ENCODE measurements around the gene ACVR1.

Gene ACVR1

GRCh38 chr2:157805519-157805918, 70.6 kb downstream of the ACVR1 start:
- no peaks in the 10 kb centered on the region for H3K9me3 ChIP-seq (ENCODE audit: control insufficient read depth, low read length)
- no peak overlapping the region for H3K4me3 ChIP-seq (ENCODE audit: insufficient read depth, low read depth, low read length)
- no peak overlapping the region for H3K27ac ChIP-seq (ENCODE audit: insufficient read depth, low read depth, low read length, poor library complexity, severe bottlenecking)
- H3K36me3 ChIP-seq (ENCODE audit: control insufficient read depth, insufficient read depth, low read length) = no peaks in the 10 kb centered on the region
- no peaks in the 10 kb centered on the region for H3K4me1 ChIP-seq (ENCODE audit: control insufficient read depth, insufficient read depth, low read length)
- no peaks in the 10 kb centered on the region for H3K27me3 ChIP-seq (ENCODE audit: control insufficient read depth, insufficient read depth, low read length, poor library complexity, severe bottlenecking)
- 93 to 96% methylated on average over 3 of the region's 3 CpGs for WGBS, 2 experiments

DNA sequence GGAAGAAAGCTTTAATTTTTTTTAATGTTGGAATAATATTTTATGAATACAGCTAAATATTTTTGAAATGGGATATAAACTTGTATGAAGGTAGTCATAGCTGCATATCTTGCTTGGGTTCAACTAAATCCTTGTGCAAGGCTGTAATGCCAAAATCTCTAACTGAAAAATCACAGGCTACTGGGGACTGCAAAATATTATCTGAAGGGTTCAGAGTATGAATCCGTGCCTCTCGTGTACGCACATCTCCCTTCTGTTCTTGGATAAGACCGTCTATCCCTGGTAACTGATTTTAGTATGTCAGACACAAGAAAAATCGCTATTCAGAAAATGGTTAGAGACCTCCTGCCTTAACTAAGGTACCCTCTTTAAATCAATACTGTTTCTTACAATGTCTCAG, 71.8 kb downstream of the ACVR1 start:
- Histone ChIP-seq H3K9me3 (ENCODE audit: control insufficient read depth, low read length) (no peaks in the 10 kb centered on the region), H3K27ac (ENCODE audit: insufficient read depth, low read depth, low read length, poor library complexity, severe bottlenecking) (no peak overlapping the region), H3K4me3 (ENCODE audit: insufficient read depth, low read depth, low read length) (no peak overlapping the region), H3K4me1 (ENCODE audit: control insufficient read depth, insufficient read depth, low read length) (no peaks in the 10 kb centered on the region), H3K27me3 (ENCODE audit: control insufficient read depth, insufficient read depth, low read length, poor library complexity, severe bottlenecking) (no peaks in the 10 kb centered on the region), H3K36me3 (ENCODE audit: control insufficient read depth, insufficient read depth, low read length) (no peaks in the 10 kb centered on the region)
- 94 to 96% methylated on average over 5 of the region's 5 CpGs for WGBS, 2 experiments

DNA sequence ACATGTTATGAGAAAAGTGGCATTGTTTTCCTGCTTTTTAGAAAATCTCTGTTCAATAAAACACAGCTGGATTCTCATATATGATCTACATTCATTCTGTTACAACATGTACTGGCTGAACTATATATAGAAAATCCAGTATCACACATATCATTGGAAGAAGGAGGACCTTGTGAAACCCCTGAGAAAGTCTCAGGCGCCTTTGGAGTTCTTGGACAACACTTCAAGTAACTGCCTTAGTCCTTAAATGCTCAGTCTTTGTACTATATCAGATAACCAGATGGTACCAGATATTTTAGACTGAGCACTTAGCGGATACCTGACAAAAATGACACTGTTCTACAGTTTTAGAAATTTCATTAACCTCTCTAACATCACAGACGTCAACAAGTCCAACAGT, 72.2 kb downstream of the ACVR1 start:
- no peaks in the 10 kb centered on the region for H3K4me1 ChIP-seq (ENCODE audit: control insufficient read depth, insufficient read depth, low read length)
- WGBS, 2 experiments = 92% methylated on average over 2 of the region's 3 CpGs

GRCh38 chr2:157803476-157803875, 72.7 kb downstream of the ACVR1 start:
- 100% methylated on average over 1 of the region's 4 CpGs for WGBS, 2 experiments
- Histone ChIP-seq H3K4me3 (ENCODE audit: insufficient read depth, low read depth, low read length) (no peak overlapping the region), H3K4me1 (ENCODE audit: control insufficient read depth, insufficient read depth, low read length) (no peaks in the 10 kb centered on the region)

More for the DNA sequence above, 72.2 kb downstream of the ACVR1 start:
- Histone ChIP-seq H3K27ac (ENCODE audit: insufficient read depth, low read depth, low read length, poor library complexity, severe bottlenecking) (no peak overlapping the region), H3K9me3 (ENCODE audit: control insufficient read depth, low read length) (no peaks in the 10 kb centered on the region), H3K27me3 (ENCODE audit: control insufficient read depth, insufficient read depth, low read length, poor library complexity, severe bottlenecking) (no peaks in the 10 kb centered on the region), H3K36me3 (ENCODE audit: control insufficient read depth, insufficient read depth, low read length) (no peaks in the 10 kb centered on the region), H3K4me3 (ENCODE audit: insufficient read depth, low read depth, low read length) (no peak overlapping the region)

GRCh38 chr2:157800838-157801495, 75.2 kb downstream of the ACVR1 start:
- WGBS, 2 experiments = 92 to 95% methylated on average over 5 of the region's 5 CpGs
- H3K27me3 ChIP-seq (ENCODE audit: control insufficient read depth, insufficient read depth, low read length, poor library complexity, severe bottlenecking) = no peaks in the 10 kb centered on the region
- no peaks in the 10 kb centered on the region for H3K4me1 ChIP-seq (ENCODE audit: control insufficient read depth, insufficient read depth, low read length)

More at GRCh38 chr2:157803476-157803875, 72.7 kb downstream of the ACVR1 start:
- Histone ChIP-seq H3K27ac (ENCODE audit: insufficient read depth, low read depth, low read length, poor library complexity, severe bottlenecking) (no peak overlapping the region), H3K36me3 (ENCODE audit: control insufficient read depth, insufficient read depth, low read length) (no peaks in the 10 kb centered on the region), H3K9me3 (ENCODE audit: control insufficient read depth, low read length) (no peaks in the 10 kb centered on the region), H3K27me3 (ENCODE audit: control insufficient read depth, insufficient read depth, low read length, poor library complexity, severe bottlenecking) (no peaks in the 10 kb centered on the region)

DNA sequence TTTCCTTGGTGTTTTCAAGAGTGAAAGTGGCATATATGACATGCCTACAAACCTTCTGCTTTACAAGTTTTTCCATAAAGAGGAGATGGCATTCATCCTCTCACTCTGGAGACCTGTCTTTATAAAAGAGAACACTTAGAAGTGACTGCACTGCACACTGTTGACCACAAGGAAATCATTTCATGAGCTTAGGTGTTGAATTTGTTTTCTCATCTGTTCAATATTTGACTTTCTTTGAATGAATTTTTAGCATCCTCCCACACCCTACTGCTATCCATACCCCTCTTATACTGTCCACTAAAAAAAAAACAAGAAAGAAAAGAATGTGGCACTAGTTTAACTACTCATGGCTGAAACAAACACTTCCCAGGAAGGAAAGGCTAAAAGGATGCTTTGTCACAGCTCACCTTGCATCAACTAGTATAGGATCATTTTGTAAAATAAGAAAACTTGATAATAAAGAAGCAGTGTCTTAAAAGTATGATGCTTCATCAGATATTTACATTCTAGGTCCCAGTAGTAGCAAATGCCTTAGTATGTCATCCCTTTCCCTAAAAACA, 83.0 kb downstream of the ACVR1 start:
- Histone ChIP-seq H3K27ac (ENCODE audit: insufficient read depth, low read depth, low read length, poor library complexity, severe bottlenecking) (no peak overlapping the region), H3K4me1 (ENCODE audit: control insufficient read depth, insufficient read depth, low read length) (peaks cover 13% of the 10 kb centered on the region), H3K36me3 (ENCODE audit: control insufficient read depth, insufficient read depth, low read length) (no peaks in the 10 kb centered on the region), H3K9me3 (ENCODE audit: control insufficient read depth, low read length) (no peaks in the 10 kb centered on the region), H3K4me3 (ENCODE audit: insufficient read depth, low read depth, low read length) (no peak overlapping the region), H3K27me3 (ENCODE audit: control insufficient read depth, insufficient read depth, low read length, poor library complexity, severe bottlenecking) (no peaks in the 10 kb centered on the region)

More at GRCh38 chr2:157800838-157801495, 75.2 kb downstream of the ACVR1 start:
- Histone ChIP-seq H3K9me3 (ENCODE audit: control insufficient read depth, low read length) (no peaks in the 10 kb centered on the region), H3K27ac (ENCODE audit: insufficient read depth, low read depth, low read length, poor library complexity, severe bottlenecking) (no peak overlapping the region), H3K36me3 (ENCODE audit: control insufficient read depth, insufficient read depth, low read length) (no peaks in the 10 kb centered on the region), H3K4me3 (ENCODE audit: insufficient read depth, low read depth, low read length) (no peak overlapping the region)

GRCh38 chr2:157792335-157793052, 83.6 kb downstream of the ACVR1 start:
- H3K27me3 ChIP-seq (ENCODE audit: control insufficient read depth, insufficient read depth, low read length, poor library complexity, severe bottlenecking) = no peaks in the 10 kb centered on the region
- WGBS, 2 experiments = 96 to 100% methylated on average over 3 of the region's 3 CpGs
- H3K9me3 ChIP-seq (ENCODE audit: control insufficient read depth, low read length) = no peaks in the 10 kb centered on the region
- H3K4me1 ChIP-seq (ENCODE audit: control insufficient read depth, insufficient read depth, low read length) = peaks cover 13% of the 10 kb centered on the region
- H3K27ac ChIP-seq (ENCODE audit: insufficient read depth, low read depth, low read length, poor library complexity, severe bottlenecking) = no peak overlapping the region
- no peak overlapping the region for H3K4me3 ChIP-seq (ENCODE audit: insufficient read depth, low read depth, low read length)
- H3K36me3 ChIP-seq (ENCODE audit: control insufficient read depth, insufficient read depth, low read length) = no peaks in the 10 kb centered on the region

DNA sequence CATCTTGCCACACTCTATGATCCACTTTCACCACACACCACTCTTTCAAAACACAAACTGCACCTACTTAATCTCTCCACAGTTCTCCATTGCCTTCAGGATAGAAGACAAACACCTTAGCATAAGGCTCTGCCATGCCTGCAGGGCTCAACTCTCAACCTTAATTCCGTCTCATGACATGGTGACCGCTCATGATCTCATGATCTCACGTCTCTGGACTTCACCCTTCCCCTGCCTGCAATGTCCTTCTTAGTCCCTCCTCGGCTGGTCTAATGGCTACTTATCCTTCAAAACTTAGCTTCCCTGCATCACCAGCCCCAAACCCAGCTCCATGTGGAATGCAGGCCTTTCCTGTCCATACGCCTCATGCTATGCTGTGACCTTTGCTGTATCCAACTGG, 85.3 kb downstream of the ACVR1 start:
- Histone ChIP-seq H3K27me3 (ENCODE audit: control insufficient read depth, insufficient read depth, low read length, poor library complexity, severe bottlenecking) (no peaks in the 10 kb centered on the region), H3K36me3 (ENCODE audit: control insufficient read depth, insufficient read depth, low read length) (no peaks in the 10 kb centered on the region), H3K4me3 (ENCODE audit: insufficient read depth, low read depth, low read length) (no peak overlapping the region), H3K4me1 (ENCODE audit: control insufficient read depth, insufficient read depth, low read length) (peaks cover 13% of the 10 kb centered on the region), H3K27ac (ENCODE audit: insufficient read depth, low read depth, low read length, poor library complexity, severe bottlenecking) (peak overlapping the region; percentile 30), H3K9me3 (ENCODE audit: control insufficient read depth, low read length) (no peaks in the 10 kb centered on the region)
- WGBS, 2 experiments = 92 to 93% methylated on average over 5 of the region's 5 CpGs

GRCh38 chr2:157789933-157790511, 86.1 kb downstream of the ACVR1 start:
- Histone ChIP-seq H3K36me3 (ENCODE audit: control insufficient read depth, insufficient read depth, low read length) (no peaks in the 10 kb centered on the region), H3K27me3 (ENCODE audit: control insufficient read depth, insufficient read depth, low read length, poor library complexity, severe bottlenecking) (no peaks in the 10 kb centered on the region), H3K4me1 (ENCODE audit: control insufficient read depth, insufficient read depth, low read length) (peaks cover 13% of the 10 kb centered on the region), H3K9me3 (ENCODE audit: control insufficient read depth, low read length) (no peaks in the 10 kb centered on the region), H3K27ac (ENCODE audit: insufficient read depth, low read depth, low read length, poor library complexity, severe bottlenecking) (no peak overlapping the region), H3K4me3 (ENCODE audit: insufficient read depth, low read depth, low read length) (no peak overlapping the region)
- 90 to 92% methylated on average over 4 of the region's 4 CpGs for WGBS, 2 experiments

DNA sequence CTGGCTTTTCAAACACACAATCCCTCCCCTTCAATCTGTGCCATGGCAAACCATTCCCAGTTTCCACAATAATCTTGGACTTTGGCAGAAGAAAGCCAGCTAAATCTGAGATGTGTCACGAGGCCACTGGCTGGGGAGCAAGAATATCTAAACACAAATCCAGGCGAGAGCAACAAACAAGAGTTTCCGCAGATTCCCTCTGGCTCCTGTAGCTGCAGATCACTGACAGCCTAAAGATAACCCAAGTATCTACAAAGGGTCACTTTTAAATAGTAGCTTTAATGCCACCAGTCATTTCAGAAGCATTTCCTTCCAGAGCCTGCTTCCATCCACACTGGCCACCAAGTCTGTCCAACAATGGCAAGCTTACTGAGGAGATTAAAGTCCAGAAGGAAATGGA, 86.9 kb downstream of the ACVR1 start:
- H3K27ac ChIP-seq (ENCODE audit: insufficient read depth, low read depth, low read length, poor library complexity, severe bottlenecking) = no peak overlapping the region
- H3K4me1 ChIP-seq (ENCODE audit: control insufficient read depth, insufficient read depth, low read length) = peaks cover 16% of the 10 kb centered on the region
- H3K36me3 ChIP-seq (ENCODE audit: control insufficient read depth, insufficient read depth, low read length) = no peaks in the 10 kb centered on the region
- H3K9me3 ChIP-seq (ENCODE audit: control insufficient read depth, low read length) = no peaks in the 10 kb centered on the region
- WGBS, 2 experiments = 92 to 93% methylated on average over 3 of the region's 3 CpGs
- H3K27me3 ChIP-seq (ENCODE audit: control insufficient read depth, insufficient read depth, low read length, poor library complexity, severe bottlenecking) = no peaks in the 10 kb centered on the region
- H3K4me3 ChIP-seq (ENCODE audit: insufficient read depth, low read depth, low read length) = no peak overlapping the region
